IPS DF 6.9 (cell line): Measurements from ENCODE around the gene MAST3.

Experiments
- DNase-seq: peaks from one replicate; pipeline ENCODE4 v3.0.0-alpha.2; 2013; ENCODE audit warnings: low read depth, low spot score
- H3K27ac ChIP-seq: one replicate; pipeline ENCODE4 v1.5.1; 2013; ENCODE audit warnings: low read length, control low read depth
- H3K27me3 ChIP-seq: 2 replicates; pipeline ENCODE4 v1.6.1; 2013; ENCODE audit warnings: mild to moderate bottlenecking, low read length; ENCODE audit not compliant: control insufficient read depth, insufficient read depth
- H3K36me3 ChIP-seq: 2 replicates; pipeline ENCODE4 v1.6.1; 2013; ENCODE audit warnings: low read length; ENCODE audit not compliant: control insufficient read depth, insufficient read depth
- H3K4me1 ChIP-seq: 2 replicates; pipeline ENCODE4 v1.6.1; 2013; ENCODE audit warnings: low read length; ENCODE audit not compliant: control insufficient read depth, insufficient read depth
- H3K4me3 ChIP-seq: 2 replicates; pipeline ENCODE4 v1.5.1; 2013; ENCODE audit warnings: mild to moderate bottlenecking, low read length
- H3K9me3 ChIP-seq: 2 replicates; pipeline ENCODE4 v1.6.1; 2013; ENCODE audit warnings: low read length, inconsistent platforms; ENCODE audit not compliant: control insufficient read depth, insufficient read depth
- WGBS: extraction: QIAGEN DNeasy Blood & Tissue Kit; methylation state at CpG from one replicate; pipeline ENCODE4 v1.1.7; 2013; ENCODE audit warnings: mixed read lengths, missing lambda C conversion rate; ENCODE audit not compliant: insufficient read length, insufficient coverage; 5-methylcytosine and 5-hydroxymethylcytosine counted together

The MAST3 gene

DNA sequence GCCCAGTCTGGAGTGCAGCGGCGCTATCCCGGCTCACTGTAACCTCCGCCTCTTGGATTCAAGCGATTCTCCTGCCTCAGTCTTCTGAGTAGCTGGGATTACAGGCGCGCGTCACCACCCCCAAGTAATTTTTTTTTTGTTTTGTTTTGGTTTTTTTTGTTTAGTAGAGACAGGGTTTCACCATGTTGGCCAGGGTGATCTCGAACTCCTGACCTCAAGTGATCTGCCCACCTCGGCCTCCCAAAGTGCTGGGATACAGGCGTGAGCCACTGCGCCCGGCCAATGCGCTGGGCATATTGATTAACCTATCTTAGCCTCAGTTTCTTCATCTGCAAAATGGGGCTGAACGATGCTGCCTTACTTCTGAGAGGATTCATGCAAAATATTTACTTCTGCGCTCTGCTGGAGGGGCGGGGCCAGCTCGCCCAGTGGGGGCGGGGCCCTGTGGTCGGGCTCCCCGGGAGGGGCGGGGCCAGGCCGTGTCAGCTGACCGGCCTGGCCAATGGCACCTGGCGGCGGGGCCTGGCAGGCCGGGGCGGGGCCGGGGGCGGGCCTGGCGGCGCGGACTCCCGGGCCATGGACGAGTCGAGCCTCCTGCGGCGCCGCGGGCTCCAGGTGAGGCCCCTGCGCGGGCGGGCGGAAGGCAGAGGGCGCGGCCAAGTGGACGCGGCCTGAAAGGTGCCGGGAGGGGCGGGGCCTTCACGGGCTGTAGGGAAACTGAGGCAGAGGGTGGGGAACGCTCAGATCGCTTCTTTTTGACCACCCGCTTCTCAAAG lies at the start of gene MAST3:
TSS of gene MAST3 (plus strand) at position 562 of the 776 bp plus-strand sequence. CDS start at position 577, 15 bp downstream.
- H3K4me1 ChIP-seq: peaks cover 6% of the 10 kb centered on the region
- no CpG with 5 or more reads among the region's 54 CpGs for WGBS

DNA sequence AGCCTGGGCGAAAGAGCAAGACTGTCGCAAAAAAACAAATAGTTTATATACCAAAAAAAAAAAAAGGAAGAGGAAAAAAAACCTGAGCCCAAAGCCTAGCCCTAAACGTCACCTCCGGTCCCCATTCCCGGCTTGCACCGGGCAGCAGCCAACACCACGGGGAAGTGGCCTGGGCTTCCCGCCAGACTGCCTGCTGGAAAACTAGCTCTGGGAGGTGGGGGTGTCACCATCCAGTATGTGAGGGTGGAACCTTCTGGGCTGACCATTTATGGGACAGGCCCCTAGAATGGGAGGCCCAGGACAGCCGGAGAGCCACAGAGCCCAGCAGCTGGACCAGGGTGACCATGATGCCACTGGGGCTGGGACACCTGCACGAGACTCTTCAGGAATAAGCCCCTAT lies 48.2 kb upstream of the MAST3 start:
- Histone ChIP-seq H3K9me3 (no peaks in the 10 kb centered on the region), H3K36me3 (no peaks in the 10 kb centered on the region; the same call in 1 of the 2 replicates), H3K27ac (no peak overlapping the region), H3K4me3 (no peak overlapping the region), H3K27me3 (no peaks in the 10 kb centered on the region), H3K4me1 (0 out of 2 replicates have a peak, but pooled peaks cover 2% of the 10 kb centered on the region)
- no CpG with 5 or more reads among the region's 10 CpGs for WGBS
- no peak for DNase-seq

More for the DNA sequence above, at the start of gene MAST3:
- H3K27me3 ChIP-seq: no peaks in the 10 kb centered on the region
- H3K4me3 ChIP-seq: peak within 1 kb of the TSS; percentile 21; the same call in 1 of the 2 replicates
- H3K27ac ChIP-seq: no peak within 1 kb of the TSS
- H3K9me3 ChIP-seq: no peaks in the 10 kb centered on the region
- H3K36me3 ChIP-seq: no peaks in the 10 kb centered on the region
- DNase-seq: no peak

DNA sequence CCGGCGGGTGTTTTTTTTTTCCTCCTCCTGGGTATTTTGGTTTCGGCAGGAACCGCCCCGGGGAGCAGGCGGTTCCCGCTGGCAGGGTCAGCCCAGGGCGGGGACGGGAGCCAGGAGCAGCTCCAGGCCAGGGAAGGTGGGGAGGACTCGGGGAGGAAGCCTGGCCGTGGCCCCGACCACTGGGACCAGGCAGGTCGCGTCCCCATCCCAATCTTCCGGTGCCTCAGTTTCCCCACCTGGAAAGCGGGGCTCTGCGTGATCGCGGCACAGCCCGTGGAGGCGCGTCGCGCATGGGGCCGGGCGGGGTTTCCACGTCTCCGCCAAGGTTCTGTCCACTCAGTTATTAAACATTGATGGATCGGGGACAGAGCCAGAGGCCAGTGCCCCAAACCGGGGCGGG lies 45.7 kb upstream of the MAST3 start:
- no peak for DNase-seq
- Histone ChIP-seq H3K4me1 (0 out of 2 replicates have a peak, but pooled peaks cover 2% of the 10 kb centered on the region), H3K9me3 (no peaks in the 10 kb centered on the region), H3K4me3 (no peak overlapping the region), H3K27me3 (no peaks in the 10 kb centered on the region), H3K36me3 (no peaks in the 10 kb centered on the region; the same call in 1 of the 2 replicates), H3K27ac (no peak overlapping the region)
- no CpG with 5 or more reads among the region's 31 CpGs for WGBS

DNA sequence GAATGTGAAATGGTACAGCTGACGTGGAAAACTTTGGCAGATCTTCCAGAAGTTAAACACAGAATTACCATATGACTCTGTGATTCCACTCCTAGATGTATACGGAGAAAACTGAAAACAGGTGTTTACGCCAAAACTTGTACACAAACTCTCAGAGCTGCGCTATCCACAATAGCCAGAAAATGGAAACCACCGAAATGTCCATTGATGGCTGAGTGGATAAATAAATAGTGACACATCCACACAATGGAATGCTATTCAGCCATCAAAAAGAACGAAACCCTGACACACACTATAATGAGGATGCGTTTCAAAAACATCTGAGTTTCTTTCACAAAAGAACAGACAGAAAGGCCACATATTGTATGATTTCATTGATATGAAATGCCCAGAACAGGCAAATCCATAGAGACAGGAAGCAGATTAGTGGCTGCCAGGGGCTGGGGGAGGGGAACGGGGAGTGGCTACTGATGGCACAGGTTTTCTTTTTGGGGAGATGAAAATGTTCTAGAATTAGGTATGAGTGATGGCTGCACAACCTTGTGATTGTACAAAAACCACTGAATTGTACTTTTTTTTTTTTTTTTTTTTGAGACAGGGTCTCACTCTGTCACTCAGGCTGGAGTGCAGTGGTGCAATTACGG lies 43.9 kb upstream of the MAST3 start:
- WGBS: no CpG with 5 or more reads among the region's 9 CpGs
- no peaks in the 10 kb centered on the region; the same call in 1 of the 2 replicates for H3K36me3 ChIP-seq
- H3K9me3 ChIP-seq: no peaks in the 10 kb centered on the region
- no peak overlapping the region for H3K4me3 ChIP-seq
- H3K27me3 ChIP-seq: no peaks in the 10 kb centered on the region
- no peak overlapping the region for H3K27ac ChIP-seq
- no peak for DNase-seq
- H3K4me1 ChIP-seq: 0 out of 2 replicates have a peak, but pooled peaks cover 3% of the 10 kb centered on the region

DNA sequence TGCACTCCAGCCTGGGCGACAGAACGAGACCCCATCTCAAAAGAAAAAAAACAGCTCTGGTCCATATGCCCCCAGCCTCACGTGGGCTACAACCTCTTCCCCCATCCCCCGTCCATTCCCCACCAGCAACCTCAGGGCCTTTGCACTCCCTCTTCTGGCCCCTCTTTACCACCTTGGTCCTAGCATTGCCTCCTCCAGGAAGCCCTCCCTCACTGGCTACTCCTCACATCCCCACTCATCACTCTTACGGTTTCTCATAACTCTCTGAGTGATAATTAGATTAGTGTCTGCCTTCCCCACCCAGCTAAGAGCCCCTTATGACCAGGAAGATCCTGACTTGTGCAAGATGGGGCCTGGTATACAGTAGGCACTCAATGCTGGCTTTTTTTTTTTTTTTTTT lies 41.6 kb upstream of the MAST3 start:
- no peaks in the 10 kb centered on the region for H3K36me3 ChIP-seq
- DNase-seq: no peak
- H3K4me3 ChIP-seq: no peak overlapping the region
- no CpG with 5 or more reads among the region's 5 CpGs for WGBS
- H3K27me3 ChIP-seq: no peaks in the 10 kb centered on the region
- H3K27ac ChIP-seq: no peak overlapping the region
- H3K9me3 ChIP-seq: no peaks in the 10 kb centered on the region
- 0 out of 2 replicates have a peak, but pooled peaks cover 3% of the 10 kb centered on the region for H3K4me1 ChIP-seq

DNA sequence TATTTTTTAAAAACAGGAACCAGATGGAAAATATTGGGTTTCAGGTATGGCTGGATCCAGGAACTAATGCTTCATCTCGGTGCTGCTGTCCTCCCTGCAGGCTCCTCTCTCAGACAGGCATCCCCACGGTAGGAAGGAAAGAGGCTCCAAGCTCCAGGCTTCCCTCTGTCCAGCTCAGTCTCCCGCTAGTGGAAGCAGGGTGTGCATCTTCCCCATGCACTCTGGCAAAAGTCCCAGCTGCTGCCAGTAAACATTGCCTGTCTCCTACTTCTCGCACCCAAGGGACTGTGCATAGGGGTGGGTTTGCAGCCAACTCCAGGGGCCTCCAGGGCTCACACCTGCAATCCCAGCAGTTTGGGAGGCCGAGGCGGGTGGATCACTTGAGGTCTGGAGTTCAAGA lies 40.0 kb upstream of the MAST3 start:
- H3K4me3 ChIP-seq: no peak overlapping the region
- no peaks in the 10 kb centered on the region for H3K9me3 ChIP-seq
- H3K27ac ChIP-seq: no peak overlapping the region

DNA sequence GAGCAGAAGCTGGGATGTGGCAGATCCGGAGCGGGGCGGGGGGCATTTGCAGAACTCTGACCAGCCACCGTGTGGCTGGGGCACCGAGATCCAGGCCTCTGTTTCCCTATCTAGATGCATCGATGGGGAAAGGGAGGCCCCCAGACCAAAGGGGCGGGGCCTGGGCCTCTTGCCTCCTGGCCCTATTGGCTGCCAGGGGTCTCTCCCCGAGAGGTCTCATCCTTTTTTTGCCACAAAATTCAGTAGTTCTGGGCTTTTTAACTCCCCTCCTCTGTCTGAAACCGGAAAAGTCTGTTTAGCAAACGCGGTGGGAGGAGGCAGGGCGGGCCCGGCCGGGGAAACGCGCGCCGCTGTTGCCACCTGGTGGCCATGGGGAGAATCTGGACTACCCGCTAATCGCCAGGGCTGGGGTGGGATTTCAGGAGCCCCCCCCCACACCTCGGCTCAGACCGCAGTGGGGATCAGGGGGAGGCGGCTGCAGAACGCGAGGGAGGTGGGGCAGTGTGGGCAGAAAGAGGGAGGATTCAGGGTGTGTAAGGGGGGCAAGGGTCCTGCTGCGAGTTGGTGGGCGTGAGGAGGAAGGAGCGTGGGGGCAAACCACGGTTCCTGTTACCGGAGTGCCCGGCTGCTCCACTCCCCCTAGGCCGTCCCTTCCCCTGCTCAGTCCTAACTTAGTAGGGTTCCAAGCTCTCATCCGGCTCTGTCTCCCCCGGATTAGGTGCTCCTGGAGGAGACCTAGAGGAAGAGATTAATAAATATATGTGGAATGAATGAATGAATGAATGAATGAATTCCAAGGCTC lies 39.2 kb upstream of the MAST3 start:
- no CpG with 5 or more reads among the region's 34 CpGs for WGBS

More for the DNA sequence above, 40.0 kb upstream of the MAST3 start:
- no peaks in the 10 kb centered on the region for H3K27me3 ChIP-seq
- H3K36me3 ChIP-seq: no peaks in the 10 kb centered on the region
- no CpG with 5 or more reads among the region's 6 CpGs for WGBS
- DNase-seq: no peak
- 0 out of 2 replicates have a peak, but pooled peaks cover 1% of the 10 kb centered on the region for H3K4me1 ChIP-seq

DNA sequence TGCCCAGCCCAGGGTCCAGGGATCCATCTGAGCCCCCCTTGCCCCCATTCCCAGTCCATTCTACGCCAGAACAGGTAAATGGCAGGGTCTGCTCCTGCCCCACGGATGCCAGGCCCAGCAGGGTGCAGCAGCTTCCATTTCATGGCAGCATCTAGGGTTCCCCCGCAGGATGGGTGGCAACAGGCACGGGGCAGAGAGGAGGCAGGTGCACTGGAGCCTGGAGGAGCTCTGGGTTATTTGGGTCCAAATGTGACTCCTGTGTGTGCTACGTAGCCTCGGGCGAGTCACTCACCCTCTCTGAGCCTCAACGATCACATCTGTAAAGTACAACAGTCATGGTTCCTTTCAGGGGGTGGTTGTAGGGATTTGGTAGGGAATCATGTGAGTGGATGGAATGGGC lies 38.3 kb upstream of the MAST3 start:
- peaks cover 1% of the 10 kb centered on the region; the same call in 1 of the 2 replicates for H3K4me1 ChIP-seq
- no peaks in the 10 kb centered on the region for H3K9me3 ChIP-seq
- H3K27me3 ChIP-seq: no peaks in the 10 kb centered on the region
- H3K27ac ChIP-seq: no peak overlapping the region
- no peaks in the 10 kb centered on the region; the same call in 1 of the 2 replicates for H3K36me3 ChIP-seq
- no peak overlapping the region for H3K4me3 ChIP-seq
- WGBS: no CpG with 5 or more reads among the region's 8 CpGs
- DNase-seq: no peak

More for the DNA sequence above, 39.2 kb upstream of the MAST3 start:
- Histone ChIP-seq H3K9me3 (no peaks in the 10 kb centered on the region), H3K36me3 (no peaks in the 10 kb centered on the region), H3K4me3 (peak overlapping the region; percentile 44; the same call in 1 of the 2 replicates), H3K27me3 (no peaks in the 10 kb centered on the region), H3K4me1 (0 out of 2 replicates have a peak, but pooled peaks cover 1% of the 10 kb centered on the region), H3K27ac (no peak overlapping the region)
- peak; percentile 66 for DNase-seq

DNA sequence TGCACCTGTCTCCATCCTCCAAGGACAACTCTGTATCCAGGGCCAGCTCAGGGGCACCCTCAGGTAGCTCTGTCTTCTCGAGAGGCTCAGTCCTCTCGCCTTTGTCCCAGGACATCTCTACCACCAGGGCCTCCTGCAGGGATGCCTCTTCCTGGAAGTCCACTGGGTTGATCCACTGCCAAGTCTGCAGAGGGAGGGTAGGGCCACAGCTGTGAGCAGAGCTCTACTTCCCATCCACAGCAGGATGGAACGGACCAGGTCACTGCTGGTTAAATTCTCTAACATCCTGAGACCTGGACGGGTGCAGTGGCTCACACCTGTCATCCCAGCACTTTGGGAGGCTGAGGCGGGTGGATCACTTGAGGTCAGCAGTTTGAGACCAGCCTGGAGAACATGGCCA lies 37.7 kb upstream of the MAST3 start:
- no CpG with 5 or more reads among the region's 5 CpGs for WGBS

DNA sequence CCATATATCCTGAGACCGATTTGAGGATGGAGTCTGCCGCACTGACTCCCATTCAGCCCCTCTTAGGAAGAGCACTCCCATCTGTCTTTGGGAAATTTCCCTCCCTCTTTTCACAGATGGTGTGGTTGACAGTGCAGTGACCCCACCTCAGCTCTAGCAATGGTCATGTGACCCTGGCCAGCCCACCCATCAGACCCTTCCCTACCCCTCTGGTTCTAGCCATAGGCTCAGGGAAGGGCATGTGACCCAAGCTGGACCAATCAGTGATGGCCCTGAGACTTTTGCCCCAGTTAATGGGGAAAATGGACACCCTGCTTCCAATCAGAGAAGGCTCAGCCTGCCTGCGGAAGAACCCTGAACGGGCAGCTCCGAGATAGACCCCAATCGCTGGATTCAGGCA lies 37.1 kb upstream of the MAST3 start:
- Histone ChIP-seq H3K4me1 (peaks cover 1% of the 10 kb centered on the region; the same call in 1 of the 2 replicates), H3K27me3 (no peaks in the 10 kb centered on the region), H3K9me3 (no peaks in the 10 kb centered on the region), H3K36me3 (no peaks in the 10 kb centered on the region; the same call in 1 of the 2 replicates), H3K27ac (no peak overlapping the region), H3K4me3 (no peak overlapping the region)
- no CpG with 5 or more reads among the region's 6 CpGs for WGBS
- no peak for DNase-seq

More for the DNA sequence above, 37.7 kb upstream of the MAST3 start:
- Histone ChIP-seq H3K4me1 (peaks cover 1% of the 10 kb centered on the region; the same call in 1 of the 2 replicates), H3K9me3 (no peaks in the 10 kb centered on the region), H3K27ac (no peak overlapping the region), H3K4me3 (no peak overlapping the region), H3K36me3 (no peaks in the 10 kb centered on the region; the same call in 1 of the 2 replicates), H3K27me3 (no peaks in the 10 kb centered on the region)
- no peak for DNase-seq
